ENCODE results near the gene FBP1. TPM values are rescaled to one million over a fixed set of nuclear protein-coding genes. Genes with fewer than 3 reads are reported as not detected.
"Not testable (repeated sequence)": the region's sequence is repeated elsewhere in the genome, so short reads cannot be mapped to it uniquely, and the experiment has no call there.

Gene FBP1
- total RNA-seq, 2 experiments from 2014 or later = 0.21 to 0.31 TPM

- H3K27me3 Mint-ChIP-seq (ENCODE audit: low read depth); H3K36me3 Mint-ChIP-seq (ENCODE audit: low read depth); H3K4me3 Mint-ChIP-seq; H3K27ac Mint-ChIP-seq; H3K4me1 Mint-ChIP-seq (ENCODE audit: low read depth); H3K9me3 Mint-ChIP-seq (ENCODE audit: insufficient read depth); POLR2A ChIA-PET; ATAC-seq; DNase-seq: not testable (repeated sequence)
- CTCF ChIA-PET = interaction anchor here (0.9 kb wide), 1 partner anchor 42 kb away, joined by 3 read pairs; no protein-coding TSS in a partner anchor
These were observed 75.0 kb downstream of the FBP1 start for GRCh38 chr9:94564279-94564678.

DNA sequence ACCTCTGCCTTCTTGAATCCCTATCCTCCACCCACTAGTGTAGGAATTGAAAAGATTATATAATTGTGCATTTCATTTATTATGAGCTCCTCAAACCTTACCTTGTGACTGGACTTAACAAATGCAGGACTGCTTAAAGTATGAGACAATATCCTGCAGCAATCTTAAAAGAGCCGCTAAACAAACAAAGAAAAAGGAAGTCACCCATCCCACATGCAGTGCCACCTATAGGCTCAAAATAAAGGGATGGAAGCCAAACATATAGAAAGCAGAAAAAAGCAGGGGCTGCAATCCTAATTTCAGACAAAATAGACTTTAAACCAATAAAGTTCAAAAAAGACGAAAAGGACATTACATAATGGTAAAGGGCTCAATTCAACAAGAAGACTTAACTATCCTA, 75.8 kb downstream of the FBP1 start:
- no peak for ATAC-seq
- Mint-ChIP-seq H3K27me3 (ENCODE audit: low read depth) (no peaks in the 10 kb centered on the region), H3K9me3 (ENCODE audit: insufficient read depth) (no peaks in the 10 kb centered on the region), H3K4me3 (no peak overlapping the region), H3K27ac (no peak overlapping the region), H3K36me3 (ENCODE audit: low read depth) (no peaks in the 10 kb centered on the region), H3K4me1 (ENCODE audit: low read depth) (no peaks in the 10 kb centered on the region)
- ChIA-PET CTCF (no interaction called here), POLR2A (no interaction called here)
- no peak for DNase-seq

GRCh38 chr9:94560237-94560636, 79.1 kb downstream of the FBP1 start:
- POLR2A ChIA-PET = no interaction called here
- Mint-ChIP-seq H3K9me3 (ENCODE audit: insufficient read depth) (no peaks in the 10 kb centered on the region), H3K36me3 (ENCODE audit: low read depth) (no peaks in the 10 kb centered on the region), H3K27me3 (ENCODE audit: low read depth) (peaks cover 9% of the 10 kb centered on the region), H3K4me1 (ENCODE audit: low read depth) (no peaks in the 10 kb centered on the region), H3K4me3 (no peak overlapping the region), H3K27ac (no peak overlapping the region)
- DNase-seq = no peak
- no peak for ATAC-seq
- CTCF ChIA-PET = interaction anchor here (1.6 kb wide), 1 partner anchor 10 kb away, joined by 3 read pairs; no protein-coding TSS in a partner anchor

- H3K9me3 Mint-ChIP-seq (ENCODE audit: insufficient read depth) = no peaks in the 10 kb centered on the region
- peaks cover 9% of the 10 kb centered on the region for H3K27me3 Mint-ChIP-seq (ENCODE audit: low read depth)
- H3K27ac Mint-ChIP-seq = no peak overlapping the region
- CTCF ChIA-PET = no interaction called here
- no peak for DNase-seq
- POLR2A ChIA-PET = no interaction called here
- no peaks in the 10 kb centered on the region for H3K4me1 Mint-ChIP-seq (ENCODE audit: low read depth)
- no peak overlapping the region for H3K4me3 Mint-ChIP-seq
- no peak for ATAC-seq
- no peaks in the 10 kb centered on the region for H3K36me3 Mint-ChIP-seq (ENCODE audit: low read depth)
These were observed 81.9 kb downstream of the FBP1 start for GRCh38 chr9:94557376-94557775.

DNA sequence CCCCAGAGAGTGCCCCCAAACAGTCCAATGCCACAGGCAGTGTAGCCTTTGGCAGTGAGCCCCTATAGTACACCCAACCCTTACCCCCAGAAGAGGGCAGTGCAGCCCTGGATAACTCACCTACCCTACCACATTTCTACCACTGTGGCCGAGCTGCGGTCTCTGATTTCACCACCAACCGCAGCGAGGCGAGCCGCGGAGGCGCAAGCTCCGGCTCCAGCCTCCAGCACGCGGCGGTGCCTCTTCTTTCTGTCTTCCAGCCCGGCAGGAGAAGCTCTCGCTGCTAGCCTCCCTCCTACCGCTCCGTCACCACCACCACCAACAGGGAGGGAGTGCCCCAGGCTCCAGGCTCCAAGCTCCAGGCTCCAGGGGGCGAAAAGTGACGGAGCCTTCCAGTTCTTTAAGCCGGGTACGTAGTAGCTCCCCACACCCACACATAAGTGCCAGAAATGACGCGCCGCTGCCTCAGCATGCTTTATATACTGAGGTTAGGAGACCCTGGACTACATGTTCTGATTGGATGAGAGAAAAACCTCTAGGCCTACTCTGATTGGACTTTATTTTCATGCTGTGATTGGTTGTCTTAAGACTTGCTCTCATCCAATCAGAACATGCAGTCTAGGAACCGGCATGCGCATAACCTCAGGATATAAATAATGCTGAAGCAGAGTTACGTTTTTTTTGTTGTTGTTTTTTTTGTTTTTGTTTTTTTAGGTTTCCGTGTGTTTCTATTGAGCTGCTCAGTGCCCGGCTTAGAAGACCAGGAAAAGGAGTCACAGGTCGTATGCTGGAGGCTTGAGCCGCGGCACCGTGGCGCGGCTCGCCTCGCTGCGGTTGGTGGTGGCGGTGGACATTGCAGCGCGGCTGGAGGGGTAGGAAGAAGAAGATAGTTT, 84.6 kb downstream of the FBP1 start, which contains the start of gene PCAT7:
PCAT7 (plus strand) TSS at position 645 of the 893 bp plus-strand sequence.
- Mint-ChIP-seq H3K36me3 (ENCODE audit: low read depth) (no peaks in the 10 kb centered on the region), H3K27ac (no peak within 1 kb of the TSS), H3K27me3 (ENCODE audit: low read depth) (peaks cover 21% of the 10 kb centered on the region), H3K4me3 (no peak within 1 kb of the TSS), H3K9me3 (ENCODE audit: insufficient read depth) (no peaks in the 10 kb centered on the region), H3K4me1 (ENCODE audit: low read depth) (no peaks in the 10 kb centered on the region)
- ATAC-seq (peak; percentile 58), DNase-seq (peak; percentile 31)
- CTCF ChIA-PET = no interaction called here
- POLR2A ChIA-PET = no interaction called here

- CTCF ChIA-PET = no interaction called here
- no peak for ATAC-seq
- DNase-seq = no peak
- Mint-ChIP-seq H3K27ac (no peak overlapping the region), H3K36me3 (ENCODE audit: low read depth) (no peaks in the 10 kb centered on the region), H3K4me3 (no peak overlapping the region), H3K9me3 (ENCODE audit: insufficient read depth) (no peaks in the 10 kb centered on the region), H3K27me3 (ENCODE audit: low read depth) (peaks cover 21% of the 10 kb centered on the region), H3K4me1 (ENCODE audit: low read depth) (no peaks in the 10 kb centered on the region)
- POLR2A ChIA-PET = no interaction called here
These were observed 85.3 kb downstream of the FBP1 start for GRCh38 chr9:94554078-94554438.

Other genes starting within 250 kb of the FBP1 start
- not detected for gene PCAT7, start 84.4 kb downstream of the FBP1 start, total RNA-seq
- gene FBP2, start 45.7 kb downstream of the FBP1 start, total RNA-seq = not detected
- 1 to 10 TPM; 7.2 to 8.9 TPM for gene AOPEP, start 87.2 kb upstream of the FBP1 start, total RNA-seq